Astrocyte (in vitro differentiated cells and primary cell): ENCODE results near the gene ATXN1L. TPM values are rescaled to one million over a fixed set of nuclear protein-coding genes. Genes with fewer than 3 reads are reported as not detected.

Experiments
- DNase-seq: peaks from one replicate; pipeline ENCODE4 v3.0.0-alpha.2; 2010; ENCODE audit warnings: low read depth
- FAIRE-seq: peaks from 2 replicates; lab custom pipeline; 2011; peaks lifted over from hg19 to GRCh38; lab: Jason Lieb, UNC
- H2AFZ ChIP-seq: 2 replicates; pipeline ENCODE4 v1.6.0; 2012; ENCODE audit warnings: low read depth, low read length, inconsistent platforms
- H3K27ac ChIP-seq: 2 replicates; pipeline ENCODE4 v1.5.1; 2011; ENCODE audit warnings: low read depth, low read length, inconsistent platforms
- H3K27me3 ChIP-seq: 2 replicates; pipeline ENCODE4 v1.6.0; 2011; ENCODE audit warnings: low read length, inconsistent platforms; ENCODE audit not compliant: insufficient read depth
- H3K36me3 ChIP-seq: 2 replicates; pipeline ENCODE4 v1.5.1; 2011; ENCODE audit warnings: low read length, inconsistent platforms; ENCODE audit not compliant: insufficient read depth
- H3K4me1 ChIP-seq: 2 replicates; pipeline ENCODE4 v1.5.1; 2011; ENCODE audit warnings: low read length, inconsistent platforms; ENCODE audit not compliant: insufficient read depth
- H3K4me2 ChIP-seq: 2 replicates; pipeline ENCODE4 v1.6.0; 2012; ENCODE audit warnings: low read length, inconsistent platforms
- H3K4me3 ChIP-seq: 2 replicates; pipeline ENCODE4 v1.5.1; 2011; ENCODE audit warnings: low read depth, mild to moderate bottlenecking, low read length, inconsistent platforms; ENCODE audit not compliant: insufficient read depth
- H3K79me2 ChIP-seq: 2 replicates; pipeline ENCODE4 v1.6.0; 2012; ENCODE audit warnings: mild to moderate bottlenecking, low read length, inconsistent platforms; ENCODE audit not compliant: insufficient read depth
- H3K9ac ChIP-seq: 2 replicates; pipeline ENCODE4 v1.6.0; 2012; ENCODE audit warnings: mild to moderate bottlenecking, low read length, inconsistent platforms
- H3K9me3 ChIP-seq: 2 replicates; pipeline ENCODE4 v1.5.1; 2012; ENCODE audit warnings: low read depth, mild to moderate bottlenecking, low read length, inconsistent platforms; ENCODE audit not compliant: insufficient read depth
- H4K20me1 ChIP-seq: 2 replicates; pipeline ENCODE4 v1.6.0; 2012; ENCODE audit warnings: low read length, inconsistent platforms; ENCODE audit not compliant: insufficient read depth
- H3K27ac Mint-ChIP-seq: one replicate; pipeline ENCODE4 v1.8.0; 2021; ENCODE audit warnings: mild to moderate bottlenecking, mixed read lengths; ENCODE audit not compliant: unreplicated experiment
- H3K27me3 Mint-ChIP-seq: one replicate; pipeline ENCODE4 v1.8.0; 2021; ENCODE audit warnings: low read depth, mixed read lengths; ENCODE audit not compliant: unreplicated experiment
- H3K36me3 Mint-ChIP-seq: one replicate; pipeline ENCODE4 v1.8.0; 2021; ENCODE audit warnings: low read depth, mixed read lengths; ENCODE audit not compliant: unreplicated experiment
- H3K4me1 Mint-ChIP-seq: one replicate; pipeline ENCODE4 v1.8.0; 2021; ENCODE audit warnings: low read depth, mixed read lengths; ENCODE audit not compliant: unreplicated experiment
- H3K4me3 Mint-ChIP-seq: one replicate; pipeline ENCODE4 v1.8.0; 2021; ENCODE audit warnings: mild to moderate bottlenecking, moderate library complexity, mixed read lengths; ENCODE audit not compliant: unreplicated experiment
- H3K9me3 Mint-ChIP-seq: one replicate; pipeline ENCODE4 v1.8.0; 2021; ENCODE audit warnings: mild to moderate bottlenecking, mixed read lengths; ENCODE audit not compliant: unreplicated experiment
- CTCF ChIP-seq: IDR thresholded peaks from 2 replicates; pipeline ENCODE4 v1.5.1; 2011; ENCODE audit warnings: low read depth, mild to moderate bottlenecking, inconsistent platforms, low read length, moderate library complexity; ENCODE audit not compliant: insufficient read depth
- EZH2 ChIP-seq: IDR thresholded peaks from 2 replicates; pipeline ENCODE4 v1.6.1; 2012; ENCODE audit warnings: mild to moderate bottlenecking, low read length, inconsistent platforms; ENCODE audit not compliant: insufficient read depth
- total RNA-seq: library from RNA; stranded (reverse); gene quantifications from 2 replicates; pipeline ENCODE4 v1.2.1, GENCODE V29; 2021

Gene ATXN1L
- total RNA-seq, 1 donor from 2014 or later, result 32.7 TPM

DNA sequence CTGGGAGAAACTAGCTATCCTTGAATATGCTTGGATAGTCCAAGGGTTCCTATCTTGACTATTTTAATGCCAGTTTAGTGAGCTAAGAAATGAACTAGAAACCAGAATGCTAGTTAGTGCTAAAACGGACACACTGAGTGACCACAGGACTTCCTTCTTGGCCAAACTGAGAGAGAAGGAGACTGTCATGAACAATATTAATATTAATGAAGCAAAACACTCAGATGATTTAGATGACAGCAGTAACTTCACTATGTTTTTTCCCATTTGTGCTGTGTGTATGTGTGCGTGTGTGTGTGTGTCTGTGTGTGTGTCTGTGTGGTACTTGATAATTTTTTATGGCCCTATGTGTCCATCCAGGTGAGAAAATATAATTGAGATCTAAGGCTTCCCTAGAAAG, 2.2 kb upstream of the ATXN1L start:
- Mint-ChIP-seq H3K36me3 (peaks cover under 1% of the 10 kb centered on the region), H3K4me3 (no peak overlapping the region), H3K27me3 (no peaks in the 10 kb centered on the region), H3K27ac (no peak overlapping the region), H3K9me3 (no peaks in the 10 kb centered on the region), H3K4me1 (peaks cover 8% of the 10 kb centered on the region)
- H3K27me3 ChIP-seq, result no peaks in the 10 kb centered on the region
- FAIRE-seq (no peak), DNase-seq (no peak)
- H3K9me3 ChIP-seq, result no peaks in the 10 kb centered on the region
- H3K79me2 ChIP-seq, result peaks cover 28% of the 10 kb centered on the region
- no peak overlapping the region for H3K4me2 ChIP-seq
- peaks cover 5% of the 10 kb centered on the region for H3K36me3 ChIP-seq
- no peak overlapping the region for H3K4me3 ChIP-seq
- H3K27ac ChIP-seq, result no peak overlapping the region
- no peak overlapping the region for H2AFZ ChIP-seq
- peaks cover 7% of the 10 kb centered on the region for H3K4me1 ChIP-seq
- H4K20me1 ChIP-seq, result peaks cover 23% of the 10 kb centered on the region
- no peak for TF ChIP-seq CTCF
- no peak for TF ChIP-seq EZH2
- H3K9ac ChIP-seq, result no peak overlapping the region

GRCh38 chr16:71846431-71846830, 655 bp downstream of the ATXN1L start:
- Histone ChIP-seq H3K4me2 (peak overlapping the region; percentile 94), H3K4me3 (peak overlapping the region; percentile 89), H3K27ac (peak overlapping the region; percentile 89), H2AFZ (peak overlapping the region; percentile 62), H3K9ac (peak overlapping the region; percentile 98), H3K27me3 (no peaks in the 10 kb centered on the region), H4K20me1 (peaks cover 28% of the 10 kb centered on the region), H3K4me1 (peaks cover 7% of the 10 kb centered on the region), H3K9me3 (no peaks in the 10 kb centered on the region), H3K79me2 (peaks cover 39% of the 10 kb centered on the region), H3K36me3 (peaks cover 16% of the 10 kb centered on the region)
- peaks cover 15% of the 10 kb centered on the region for H3K36me3 Mint-ChIP-seq
- DNase-seq (no peak), FAIRE-seq (no peak)
- H3K9me3 Mint-ChIP-seq, result no peaks in the 10 kb centered on the region
- TF ChIP-seq EZH2 (no peak), CTCF (no peak)
- H3K4me1 Mint-ChIP-seq, result peaks cover 8% of the 10 kb centered on the region
- no peaks in the 10 kb centered on the region for H3K27me3 Mint-ChIP-seq
- H3K4me3 Mint-ChIP-seq, result peak overlapping the region; percentile 94
- peak overlapping the region; percentile 75 for H3K27ac Mint-ChIP-seq

GRCh38 chr16:71847096-71847495, 1.3 kb downstream of the ATXN1L start:
- peaks cover 8% of the 10 kb centered on the region for H3K4me1 Mint-ChIP-seq
- peaks cover 22% of the 10 kb centered on the region for H3K36me3 Mint-ChIP-seq
- H3K79me2 ChIP-seq, result peaks cover 40% of the 10 kb centered on the region
- peaks cover 16% of the 10 kb centered on the region for H3K36me3 ChIP-seq
- peak overlapping the region; percentile 94 for H3K4me2 ChIP-seq
- H3K27ac ChIP-seq, result no peak overlapping the region
- peaks cover 7% of the 10 kb centered on the region for H3K4me1 ChIP-seq
- no peaks in the 10 kb centered on the region for H3K9me3 ChIP-seq
- FAIRE-seq (no peak), DNase-seq (no peak)
- no peaks in the 10 kb centered on the region for H3K9me3 Mint-ChIP-seq
- H3K27me3 ChIP-seq, result no peaks in the 10 kb centered on the region
- peaks cover 33% of the 10 kb centered on the region for H4K20me1 ChIP-seq
- H3K4me3 Mint-ChIP-seq, result peak overlapping the region; percentile 94
- H3K27ac Mint-ChIP-seq, result no peak overlapping the region
- H2AFZ ChIP-seq, result no peak overlapping the region
- H3K9ac ChIP-seq, result peak overlapping the region; percentile 98
- H3K4me3 ChIP-seq, result peak overlapping the region; percentile 89
- TF ChIP-seq CTCF (no peak), EZH2 (no peak)
- no peaks in the 10 kb centered on the region for H3K27me3 Mint-ChIP-seq
